HEK293 (cell line): ENCODE results near the gene PDIA4.

Source experiments
- CTCF ChIA-PET: fragments of 350-600 bp; formaldehyde crosslinking; extraction: SDS; loops from one replicate; lab custom pipeline; 2021; ENCODE audit warnings: antibody characterized with exemption; lab: Yijun Ruan, JAX
- POLR2A ChIA-PET: fragments of 300-600 bp; formaldehyde crosslinking; extraction: SDS; loops from one replicate; lab custom pipeline; 2020; ENCODE audit warnings: antibody characterized with exemption, inconsistent platforms; lab: Yijun Ruan, JAX
- H3K27ac ChIP-seq: fragments of 200-500 bp; sonication (Bioruptor generic); 2 replicates; pipeline ENCODE4 v1.5.1; 2014; ENCODE audit warnings: low read depth, low read length, control low read depth, inconsistent platforms; ENCODE audit errors: extremely low read depth
- H3K36me3 ChIP-seq, 2 experiments: fragments of 200-500 bp in 1 of 2; sonication (Bioruptor generic) in 1 of 2; 1 replicate in 1 of 2; 2 replicates in 1 of 2; pipeline ENCODE4 v1.5.1; 2014 to 2017; ENCODE audit warnings: inconsistent platforms in 2 of 2, low read length in 2 of 2; ENCODE audit not compliant: control insufficient read depth in 2 of 2, insufficient read depth in 1 of 2
- H3K4me1 ChIP-seq: fragments of 200-500 bp; sonication (Bioruptor generic); 2 replicates; pipeline ENCODE4 v1.5.1; 2014; ENCODE audit warnings: mild to moderate bottlenecking, low read length, inconsistent platforms; ENCODE audit not compliant: control insufficient read depth, insufficient read depth
- H3K4me3 ChIP-seq: 2 replicates; pipeline ENCODE4 v1.5.1; 2011; ENCODE audit warnings: low read depth, mild to moderate bottlenecking, control low read depth, low read length, moderate library complexity
- H3K9me3 ChIP-seq: fragments of 200-500 bp; sonication (Bioruptor generic); 2 replicates; pipeline ENCODE4 v1.5.1; 2014; ENCODE audit warnings: low read depth, low read length, inconsistent platforms; ENCODE audit not compliant: control insufficient read depth, insufficient read depth
- SP2 ChIP-seq: fragments of 450-650 bp; formaldehyde crosslinking; IDR thresholded peaks from 2 replicates; pipeline ENCODE4 v1.5.1; 2016; ENCODE audit warnings: missing biosample characterization, missing genetic modification characterization
- TRIM28 ChIP-seq: IDR thresholded peaks from 2 replicates; pipeline ENCODE4 v1.6.1; 2011; ENCODE audit warnings: low read length, control low read depth, borderline replicate concordance
- ZBTB17 ChIP-seq: fragments of 450-650 bp; formaldehyde crosslinking; IDR thresholded peaks from 2 replicates; pipeline ENCODE4 v1.5.1; 2016; ENCODE audit warnings: missing biosample characterization, missing genetic modification characterization
- ZFP37 ChIP-seq: fragments of 450-650 bp; formaldehyde crosslinking; IDR thresholded peaks from 2 replicates; pipeline ENCODE4 v1.5.1; 2016; ENCODE audit warnings: missing biosample characterization, missing genetic modification characterization
- ZIC2 ChIP-seq: fragments of 450-650 bp; formaldehyde crosslinking; IDR thresholded peaks from 2 replicates; pipeline ENCODE4 v1.5.1; 2016; ENCODE audit warnings: missing biosample characterization, missing genetic modification characterization
- ZNF184 ChIP-seq: fragments of 450-650 bp; IDR thresholded peaks from 2 replicates; pipeline ENCODE4 v1.5.1; 2018; ENCODE audit warnings: missing biosample characterization, mild to moderate bottlenecking, missing genetic modification characterization
- ZNF211 ChIP-seq: fragments of 450-650 bp; formaldehyde crosslinking; IDR thresholded peaks from 2 replicates; pipeline ENCODE4 v1.5.1; 2016; ENCODE audit warnings: low read depth, missing biosample characterization, missing genetic modification characterization
- ZNF214 ChIP-seq: fragments of 450-650 bp; formaldehyde crosslinking; IDR thresholded peaks from 2 replicates; pipeline ENCODE4 v1.5.1; 2017; ENCODE audit warnings: missing biosample characterization, mild to moderate bottlenecking, missing genetic modification characterization, borderline replicate concordance
- ZNF266 ChIP-seq: fragments of 450-650 bp; formaldehyde crosslinking; IDR thresholded peaks from 2 replicates; pipeline ENCODE4 v1.5.1; 2016; ENCODE audit warnings: missing biosample characterization, missing genetic modification characterization, low read depth
- ZNF292 ChIP-seq: fragments of 450-650 bp; formaldehyde crosslinking; IDR thresholded peaks from 2 replicates; pipeline ENCODE4 v1.5.1; 2016; ENCODE audit warnings: low read depth, missing biosample characterization, missing genetic modification characterization, borderline replicate concordance
- ZNF341 ChIP-seq: fragments of 450-650 bp; formaldehyde crosslinking; IDR thresholded peaks from 2 replicates; pipeline ENCODE4; 2016; ENCODE audit warnings: low read depth, missing biosample characterization, missing genetic modification characterization
- ZNF366 ChIP-seq: fragments of 450-650 bp; formaldehyde crosslinking; conservative IDR thresholded peaks from 2 replicates; pipeline ENCODE4 v1.5.1; 2016; ENCODE audit warnings: missing biosample characterization, missing genetic modification characterization
- ZNF404 ChIP-seq: fragments of 450-650 bp; formaldehyde crosslinking; IDR thresholded peaks from 2 replicates; pipeline ENCODE4 v1.5.1; 2017; ENCODE audit warnings: missing biosample characterization, missing genetic modification characterization
- ZNF747 ChIP-seq: fragments of 450-650 bp; formaldehyde crosslinking; IDR thresholded peaks from 2 replicates; pipeline ENCODE4 v1.5.1; 2016; ENCODE audit warnings: missing biosample characterization, missing genetic modification characterization
- ZNF791 ChIP-seq: fragments of 450-650 bp; formaldehyde crosslinking; IDR thresholded peaks from 2 replicates; pipeline ENCODE4 v1.5.1; 2016; ENCODE audit warnings: missing biosample characterization, missing genetic modification characterization
- ZSCAN30 ChIP-seq: fragments of 450-650 bp; IDR thresholded peaks from 2 replicates; pipeline ENCODE4 v1.5.1; 2018; ENCODE audit warnings: missing biosample characterization, mild to moderate bottlenecking, missing genetic modification characterization, moderate library complexity
- TF ChIP-seq, protein P1 (sequence below): fragments of 450-650 bp; formaldehyde crosslinking; IDR thresholded peaks from 2 replicates; pipeline ENCODE4 v1.5.0; 2017; ENCODE audit warnings: missing biosample characterization, missing genetic modification characterization, borderline replicate concordance
- TF ChIP-seq, protein P2 (sequence below): fragments of 450-650 bp; formaldehyde crosslinking; IDR thresholded peaks from 2 replicates; pipeline ENCODE4 v1.5.1; 2016; ENCODE audit warnings: missing biosample characterization, missing genetic modification characterization
- TF ChIP-seq, protein P3 (sequence below): fragments of 450-650 bp; formaldehyde crosslinking; IDR thresholded peaks from 2 replicates; pipeline ENCODE4 v1.5.1; 2016; ENCODE audit warnings: missing biosample characterization, missing genetic modification characterization
- TF ChIP-seq, protein P4 (sequence below): fragments of 450-650 bp; formaldehyde crosslinking; IDR thresholded peaks from 2 replicates; pipeline ENCODE4; 2016; ENCODE audit warnings: missing biosample characterization, missing genetic modification characterization
- TF ChIP-seq, protein P5 (sequence below): fragments of 450-650 bp; formaldehyde crosslinking; IDR thresholded peaks from 2 replicates; pipeline ENCODE4 v1.5.1; 2017; ENCODE audit warnings: missing biosample characterization, missing genetic modification characterization
- TF ChIP-seq, protein P6 (sequence below): fragments of 450-650 bp; formaldehyde crosslinking; IDR thresholded peaks from 2 replicates; pipeline ENCODE4 v1.5.1; 2017; ENCODE audit warnings: missing biosample characterization, missing genetic modification characterization

The PDIA4 gene

DNA sequence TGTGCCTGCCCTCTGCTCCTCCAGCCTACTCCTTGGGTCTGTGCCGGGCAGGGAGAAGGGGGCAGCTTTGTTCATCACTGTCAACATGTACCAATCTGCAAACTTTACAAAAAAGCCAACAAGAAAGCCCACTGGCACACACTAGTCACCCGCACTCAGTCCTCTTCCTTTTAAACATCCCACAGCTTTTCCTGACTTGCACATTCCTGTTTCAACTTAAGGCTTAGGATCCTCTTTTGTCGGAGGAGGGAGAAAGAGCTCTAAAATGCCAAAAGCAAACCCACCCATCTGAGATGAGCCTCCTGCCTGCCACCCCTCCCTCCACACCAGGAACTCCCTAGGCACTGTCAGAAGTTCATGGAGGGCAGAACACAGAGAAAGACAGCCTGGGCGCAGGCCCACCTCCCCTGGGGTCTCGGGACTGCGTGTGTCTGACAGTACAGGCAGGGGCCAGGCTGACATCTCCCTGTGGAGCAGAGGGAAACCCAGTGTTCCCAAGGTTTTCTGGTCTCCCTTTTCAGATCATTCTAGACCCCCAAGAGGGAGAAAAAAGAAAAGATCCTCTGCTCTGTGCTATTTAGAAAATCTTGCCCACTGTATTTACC is 5.4 kb downstream of the PDIA4 start (continued):
- TF ChIP-seq, protein P1, sequence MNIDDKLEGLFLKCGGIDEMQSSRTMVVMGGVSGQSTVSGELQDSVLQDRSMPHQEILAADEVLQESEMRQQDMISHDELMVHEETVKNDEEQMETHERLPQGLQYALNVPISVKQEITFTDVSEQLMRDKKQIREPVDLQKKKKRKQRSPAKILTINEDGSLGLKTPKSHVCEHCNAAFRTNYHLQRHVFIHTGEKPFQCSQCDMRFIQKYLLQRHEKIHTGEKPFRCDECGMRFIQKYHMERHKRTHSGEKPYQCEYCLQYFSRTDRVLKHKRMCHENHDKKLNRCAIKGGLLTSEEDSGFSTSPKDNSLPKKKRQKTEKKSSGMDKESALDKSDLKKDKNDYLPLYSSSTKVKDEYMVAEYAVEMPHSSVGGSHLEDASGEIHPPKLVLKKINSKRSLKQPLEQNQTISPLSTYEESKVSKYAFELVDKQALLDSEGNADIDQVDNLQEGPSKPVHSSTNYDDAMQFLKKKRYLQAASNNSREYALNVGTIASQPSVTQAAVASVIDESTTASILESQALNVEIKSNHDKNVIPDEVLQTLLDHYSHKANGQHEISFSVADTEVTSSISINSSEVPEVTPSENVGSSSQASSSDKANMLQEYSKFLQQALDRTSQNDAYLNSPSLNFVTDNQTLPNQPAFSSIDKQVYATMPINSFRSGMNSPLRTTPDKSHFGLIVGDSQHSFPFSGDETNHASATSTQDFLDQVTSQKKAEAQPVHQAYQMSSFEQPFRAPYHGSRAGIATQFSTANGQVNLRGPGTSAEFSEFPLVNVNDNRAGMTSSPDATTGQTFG (tag by site-specific recombination) = no peak
- no peak for TF ChIP-seq ZNF341 (tag by site-specific recombination)
- TF ChIP-seq TRIM28 = no peak
- TF ChIP-seq, protein P2, sequence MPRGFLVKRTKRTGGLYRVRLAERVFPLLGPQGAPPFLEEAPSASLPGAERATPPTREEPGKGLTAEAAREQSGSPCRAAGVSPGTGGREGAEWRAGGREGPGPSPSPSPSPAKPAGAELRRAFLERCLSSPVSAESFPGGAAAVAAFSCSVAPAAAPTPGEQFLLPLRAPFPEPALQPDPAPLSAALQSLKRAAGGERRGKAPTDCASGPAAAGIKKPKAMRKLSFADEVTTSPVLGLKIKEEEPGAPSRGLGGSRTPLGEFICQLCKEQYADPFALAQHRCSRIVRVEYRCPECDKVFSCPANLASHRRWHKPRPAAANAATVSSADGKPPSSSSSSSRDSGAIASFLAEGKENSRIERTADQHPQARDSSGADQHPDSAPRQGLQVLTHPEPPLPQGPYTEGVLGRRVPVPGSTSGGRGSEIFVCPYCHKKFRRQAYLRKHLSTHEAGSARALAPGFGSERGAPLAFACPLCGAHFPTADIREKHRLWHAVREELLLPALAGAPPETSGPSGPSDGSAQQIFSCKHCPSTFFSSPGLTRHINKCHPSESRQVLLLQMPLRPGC = no peak
- TF ChIP-seq ZNF366 (tag by site-specific recombination) = no peak
- TF ChIP-seq ZNF184 (tag by site-specific recombination) = no peak
- no peak for TF ChIP-seq ZSCAN30
- no peak for TF ChIP-seq ZNF211 (tag by site-specific recombination)
- TF ChIP-seq ZNF404 (tag by site-specific recombination) = no peak
- TF ChIP-seq ZNF292 (tag by site-specific recombination) = no peak

DNA sequence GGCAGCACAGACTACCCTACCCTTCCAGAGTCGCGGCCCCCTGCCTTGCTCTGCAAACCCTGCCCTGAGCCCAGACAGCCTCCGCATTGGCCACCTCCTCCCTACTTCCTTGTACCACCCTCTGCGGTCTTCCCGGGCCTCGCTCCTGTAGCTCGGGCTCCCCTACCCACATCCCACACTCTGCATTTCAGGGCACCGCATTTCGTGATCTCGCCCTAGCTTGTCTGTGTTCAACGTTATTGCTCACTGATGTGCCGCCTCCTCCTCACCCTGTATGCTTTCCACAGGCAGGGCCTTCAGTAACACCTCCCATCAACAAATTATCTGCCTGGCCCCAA is 6.6 kb downstream of the PDIA4 start:
- CTCF ChIA-PET = interaction anchor here (0.6 to 2.4 kb wide), 5 partner anchors 9 to 269 kb away, joined by 3 to 10 read pairs (median 4); no protein-coding TSS in a partner anchor

DNA sequence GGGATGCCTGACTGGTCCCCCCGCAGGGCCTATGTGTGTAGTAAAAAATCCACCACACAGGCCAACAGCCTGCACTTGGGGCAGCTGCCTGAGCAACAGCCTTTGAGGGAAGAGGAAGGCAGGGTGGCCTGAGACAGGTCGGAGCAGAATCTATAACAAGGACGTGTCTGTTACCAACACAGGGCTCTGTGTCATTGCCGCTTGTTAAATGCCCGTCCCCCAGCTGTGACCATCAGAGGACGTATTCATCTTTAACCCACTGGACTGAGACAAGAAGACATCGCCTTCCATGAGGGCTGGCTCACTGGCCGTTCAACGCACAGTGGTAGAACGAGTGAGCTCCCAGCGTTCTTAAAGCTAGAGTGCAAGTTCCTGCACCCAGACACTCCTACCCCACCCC is 7.8 kb downstream of the PDIA4 start:
- peaks cover 13 to 65% of the 10 kb centered on the region in 2 experiments for H3K36me3 ChIP-seq
- ChIA-PET POLR2A (interaction anchor here (1.0 kb wide), 1 partner anchor 15 kb away, joined by 3 read pairs; no protein-coding TSS in a partner anchor), CTCF (interaction anchor here (1.0 to 2.4 kb wide), 3 partner anchors 13 to 45 kb away, joined by 3 to 10 read pairs (median 4); no protein-coding TSS in a partner anchor)
- peaks cover 2% of the 10 kb centered on the region; the same call in 1 of the 2 replicates for H3K4me1 ChIP-seq
- H3K4me3 ChIP-seq = no peak overlapping the region
- H3K27ac ChIP-seq = no peak overlapping the region
- no peaks in the 10 kb centered on the region for H3K9me3 ChIP-seq
- TF ChIP-seq, protein P3, sequence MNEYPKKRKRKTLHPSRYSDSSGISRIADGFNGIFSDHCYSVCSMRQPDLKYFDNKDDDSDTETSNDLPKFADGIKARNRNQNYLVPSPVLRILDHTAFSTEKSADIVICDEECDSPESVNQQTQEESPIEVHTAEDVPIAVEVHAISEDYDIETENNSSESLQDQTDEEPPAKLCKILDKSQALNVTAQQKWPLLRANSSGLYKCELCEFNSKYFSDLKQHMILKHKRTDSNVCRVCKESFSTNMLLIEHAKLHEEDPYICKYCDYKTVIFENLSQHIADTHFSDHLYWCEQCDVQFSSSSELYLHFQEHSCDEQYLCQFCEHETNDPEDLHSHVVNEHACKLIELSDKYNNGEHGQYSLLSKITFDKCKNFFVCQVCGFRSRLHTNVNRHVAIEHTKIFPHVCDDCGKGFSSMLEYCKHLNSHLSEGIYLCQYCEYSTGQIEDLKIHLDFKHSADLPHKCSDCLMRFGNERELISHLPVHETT = no peak
- TF ChIP-seq ZNF747 (tag by site-specific recombination) = no peak
- no peak for TF ChIP-seq ZNF266 (tag by site-specific recombination)
- TF ChIP-seq ZNF214 (tag by site-specific recombination) = no peak
- TF ChIP-seq ZFP37 (tag by site-specific recombination) = no peak
- no peak for TF ChIP-seq ZIC2
- TF ChIP-seq, protein P4, sequence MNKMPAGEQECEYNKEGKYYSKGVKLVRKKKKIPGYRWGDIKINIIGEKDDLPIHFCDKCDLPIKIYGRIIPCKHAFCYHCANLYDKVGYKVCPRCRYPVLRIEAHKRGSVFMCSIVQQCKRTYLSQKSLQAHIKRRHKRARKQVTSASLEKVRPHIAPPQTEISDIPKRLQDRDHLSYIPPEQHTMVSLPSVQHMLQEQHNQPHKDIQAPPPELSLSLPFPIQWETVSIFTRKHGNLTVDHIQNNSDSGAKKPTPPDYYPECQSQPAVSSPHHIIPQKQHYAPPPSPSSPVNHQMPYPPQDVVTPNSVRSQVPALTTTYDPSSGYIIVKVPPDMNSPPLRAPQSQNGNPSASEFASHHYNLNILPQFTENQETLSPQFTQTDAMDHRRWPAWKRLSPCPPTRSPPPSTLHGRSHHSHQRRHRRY (tag by site-specific recombination) = no peak
- TF ChIP-seq, protein P5, sequence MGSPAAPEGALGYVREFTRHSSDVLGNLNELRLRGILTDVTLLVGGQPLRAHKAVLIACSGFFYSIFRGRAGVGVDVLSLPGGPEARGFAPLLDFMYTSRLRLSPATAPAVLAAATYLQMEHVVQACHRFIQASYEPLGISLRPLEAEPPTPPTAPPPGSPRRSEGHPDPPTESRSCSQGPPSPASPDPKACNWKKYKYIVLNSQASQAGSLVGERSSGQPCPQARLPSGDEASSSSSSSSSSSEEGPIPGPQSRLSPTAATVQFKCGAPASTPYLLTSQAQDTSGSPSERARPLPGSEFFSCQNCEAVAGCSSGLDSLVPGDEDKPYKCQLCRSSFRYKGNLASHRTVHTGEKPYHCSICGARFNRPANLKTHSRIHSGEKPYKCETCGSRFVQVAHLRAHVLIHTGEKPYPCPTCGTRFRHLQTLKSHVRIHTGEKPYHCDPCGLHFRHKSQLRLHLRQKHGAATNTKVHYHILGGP (tag by site-specific recombination) = no peak
- TF ChIP-seq ZBTB17 (tag by site-specific recombination) = no peak
- TF ChIP-seq, protein P2 = no peak
- TF ChIP-seq, protein P6, sequence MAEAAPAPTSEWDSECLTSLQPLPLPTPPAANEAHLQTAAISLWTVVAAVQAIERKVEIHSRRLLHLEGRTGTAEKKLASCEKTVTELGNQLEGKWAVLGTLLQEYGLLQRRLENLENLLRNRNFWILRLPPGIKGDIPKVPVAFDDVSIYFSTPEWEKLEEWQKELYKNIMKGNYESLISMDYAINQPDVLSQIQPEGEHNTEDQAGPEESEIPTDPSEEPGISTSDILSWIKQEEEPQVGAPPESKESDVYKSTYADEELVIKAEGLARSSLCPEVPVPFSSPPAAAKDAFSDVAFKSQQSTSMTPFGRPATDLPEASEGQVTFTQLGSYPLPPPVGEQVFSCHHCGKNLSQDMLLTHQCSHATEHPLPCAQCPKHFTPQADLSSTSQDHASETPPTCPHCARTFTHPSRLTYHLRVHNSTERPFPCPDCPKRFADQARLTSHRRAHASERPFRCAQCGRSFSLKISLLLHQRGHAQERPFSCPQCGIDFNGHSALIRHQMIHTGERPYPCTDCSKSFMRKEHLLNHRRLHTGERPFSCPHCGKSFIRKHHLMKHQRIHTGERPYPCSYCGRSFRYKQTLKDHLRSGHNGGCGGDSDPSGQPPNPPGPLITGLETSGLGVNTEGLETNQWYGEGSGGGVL (tag by site-specific recombination) = no peak

More for the DNA sequence above, 6.6 kb downstream of the PDIA4 start:
- POLR2A ChIA-PET = interaction anchor here (0.9 to 1.0 kb wide), 2 partner anchors 12 to 17 kb away, joined by 3 read pairs; no protein-coding TSS in a partner anchor
- Histone ChIP-seq H3K9me3 (no peaks in the 10 kb centered on the region), H3K36me3 (peaks cover 8 to 59% of the 10 kb centered on the region in 2 experiments; a peak in 2 of 3 replicates), H3K4me1 (peaks cover 2% of the 10 kb centered on the region; the same call in 1 of the 2 replicates), H3K27ac (no peak overlapping the region), H3K4me3 (no peak overlapping the region)
- TF ChIP-seq SP2 (tag by site-specific recombination) (peak; percentile 24; the same call in 1 of the 2 replicates), ZNF791 (tag by site-specific recombination) (no peak)
